GM12878 (cell line): Measurements from ENCODE around the gene PTPRF. TPM values are rescaled to one million over a fixed set of nuclear protein-coding genes. Genes with fewer than 3 reads are reported as not detected.

Experiments used
- ATAC-seq: fragments of 200-7000 bp; cut with Tn5 transposase; 3 replicates; pipeline ENCODE4 v1.9.1; 2020; ENCODE audit warnings: mild to moderate bottlenecking, moderate library complexity
- BruUV-seq: library from RNA; stranded (reverse); fragments of 400-500 nt; replicated peaks from 2 replicates; lab custom pipeline; 2021; lab: Mats Ljungman, UMichigan
- CTCF ChIA-PET: fragments of 300-600 bp; sonication (Branson Sonifier 250); formaldehyde crosslinking; extraction: SDS; loops from one replicate; lab custom pipeline; 2021; ENCODE audit warnings: inconsistent platforms; lab: Yijun Ruan, JAX
- POLR2A ChIA-PET: fragments of 350-600 bp; formaldehyde crosslinking; extraction: SDS; loops from one replicate; lab custom pipeline; 2021; ENCODE audit warnings: inconsistent platforms; lab: Charles Lee
- RAD21 ChIA-PET: fragments of 300-600 bp; sonication (Branson Sonifier 250); formaldehyde crosslinking; loops from one replicate; lab custom pipeline; 2023; ENCODE audit warnings: antibody characterized with exemption; ENCODE audit not compliant: unreplicated experiment; lab: Charles Lee
- SMC1A ChIA-PET: fragments of 300-600 bp; sonication (Branson Sonifier 250); formaldehyde crosslinking; loops from one replicate; lab custom pipeline; 2023; ENCODE audit not compliant: unreplicated experiment, uncharacterized antibody; lab: Charles Lee
- DNase-seq: peaks from one replicate; pipeline ENCODE4 v3.0.0-alpha.2; 2011; ENCODE audit warnings: low read depth, low spot score
- FAIRE-seq: peaks from 3 replicates; lab custom pipeline; 2011; peaks lifted over from hg19 to GRCh38; lab: Jason Lieb, UNC
- H2AFZ ChIP-seq: 2 replicates; pipeline ENCODE4 v1.6.0; 2011; ENCODE audit warnings: low read depth, low read length, control low read depth; ENCODE audit not compliant: control insufficient read depth
- H3K27ac ChIP-seq: 2 replicates; pipeline ENCODE4 v1.5.1; 2011; ENCODE audit warnings: control low read depth; ENCODE audit not compliant: control insufficient read depth, insufficient read depth
- H3K27me3 ChIP-seq, 2 experiments: replicated peaks in 1 of 2; 2 replicates each; pipeline versions ENCODE4 v1.6.0 to v1.6.1; 2011; ENCODE audit warnings: low read length in 1 of 2; ENCODE audit not compliant: control insufficient read depth in 2 of 2, insufficient read depth in 2 of 2
- H3K36me3 ChIP-seq, 2 experiments: 2 replicates each; pipeline ENCODE4 v1.5.1; 2011; ENCODE audit warnings: low read length in 1 of 2; ENCODE audit not compliant: control insufficient read depth in 2 of 2, insufficient read depth in 2 of 2
- H3K4me1 ChIP-seq: 2 replicates; pipeline ENCODE4 v1.6.1; 2011; ENCODE audit warnings: mild to moderate bottlenecking, low read length, moderate library complexity, mixed read lengths; ENCODE audit not compliant: control insufficient read depth, insufficient read depth
- H3K4me2 ChIP-seq: 2 replicates; pipeline ENCODE4 v1.6.0; 2011; ENCODE audit warnings: control low read depth; ENCODE audit not compliant: control insufficient read depth, insufficient read depth
- H3K4me3 ChIP-seq: fragments of 200-600 bp; sonication (generic); 2 replicates; pipeline ENCODE4 v1.5.1; 2016
- H3K79me2 ChIP-seq: 2 replicates; pipeline ENCODE4 v1.6.0; 2011; ENCODE audit warnings: low read length; ENCODE audit not compliant: control insufficient read depth, insufficient read depth
- H3K9ac ChIP-seq: 2 replicates; pipeline ENCODE4 v1.8.0; 2011; ENCODE audit warnings: low read length, control low read depth, mixed read lengths; ENCODE audit not compliant: control insufficient read depth, insufficient read depth
- H3K9me3 ChIP-seq: replicated peaks from 3 replicates; pipeline ENCODE4 v1.5.1; 2011; ENCODE audit warnings: mild to moderate bottlenecking, low read length; ENCODE audit not compliant: control insufficient read depth, insufficient read depth
- H4K20me1 ChIP-seq: 2 replicates; pipeline ENCODE4 v1.6.0; 2011; ENCODE audit not compliant: control insufficient read depth, insufficient read depth
- ASH2L ChIP-seq: fragments of 300-600, 200-600 bp; sonication (generic); IDR thresholded peaks from 2 replicates; pipeline ENCODE4 v1.6.1; 2017; ENCODE audit warnings: low read depth, mild to moderate bottlenecking, borderline replicate concordance
- ATF3 ChIP-seq: IDR thresholded peaks from 2 replicates; pipeline ENCODE4 v1.6.1; 2011; ENCODE audit warnings: low read depth, mild to moderate bottlenecking, low read length, moderate library complexity, borderline replicate concordance; ENCODE audit errors: extremely low read depth
- BMI1 ChIP-seq: fragments of 450-650 bp; IDR thresholded peaks from 2 replicates; pipeline ENCODE4 v1.6.1; 2016; ENCODE audit warnings: mild to moderate bottlenecking, moderate library complexity, borderline replicate concordance
- CHD1 ChIP-seq: IDR thresholded peaks from 2 replicates; pipeline ENCODE4 v1.6.1; 2012; ENCODE audit warnings: low read depth, low read length, improper control_type of control experiment
- EGR1 ChIP-seq, 2 experiments: IDR thresholded peaks; 1 replicate in 1 of 2; 2 replicates in 1 of 2; pipeline ENCODE4 v1.6.1; 2011 to 2012; ENCODE audit warnings: low read depth in 2 of 2, low read length in 2 of 2, borderline replicate concordance in 1 of 2, mild to moderate bottlenecking in 1 of 2, moderate library complexity in 1 of 2
- FOXM1 ChIP-seq: IDR thresholded peaks from 2 replicates; pipeline ENCODE4 v1.6.1; 2012; ENCODE audit warnings: low read depth, mild to moderate bottlenecking, inconsistent platforms, low read length, moderate library complexity
- HDAC6 ChIP-seq: fragments of 200-600 bp; sonication (generic); IDR thresholded peaks from one replicate; pipeline ENCODE4 v1.8.0; 2017; ENCODE audit warnings: antibody characterized with exemption; ENCODE audit not compliant: unreplicated experiment
- IRF5 ChIP-seq: fragments of 450-650 bp; IDR thresholded peaks from 2 replicates; pipeline ENCODE4 v1.6.1; 2017; ENCODE audit warnings: borderline replicate concordance
- KDM1A ChIP-seq: fragments of 200-600 bp; sonication (generic); IDR thresholded peaks from 2 replicates; pipeline ENCODE4 v1.6.1; 2016; ENCODE audit warnings: borderline replicate concordance
- KLF5 ChIP-seq: fragments of 450-650 bp; IDR thresholded peaks from 2 replicates; pipeline ENCODE4 v1.6.1; 2014; ENCODE audit warnings: mild to moderate bottlenecking; ENCODE audit not compliant: partially characterized antibody
- MLLT1 ChIP-seq: fragments of 450-650 bp; IDR thresholded peaks from 2 replicates; pipeline ENCODE4 v1.6.1; 2016; ENCODE audit warnings: mild to moderate bottlenecking
- NR2C1 ChIP-seq: fragments of 450-650 bp; IDR thresholded peaks from 2 replicates; pipeline ENCODE4 v1.6.1; 2017; ENCODE audit warnings: antibody characterized with exemption, mild to moderate bottlenecking, moderate library complexity
- NR2C2 ChIP-seq: IDR thresholded peaks from 2 replicates; pipeline ENCODE4 v1.6.1; 2011; ENCODE audit warnings: borderline replicate concordance, low read depth; ENCODE audit not compliant: control insufficient read depth, insufficient read length
- NRF1 ChIP-seq: conservative IDR thresholded peaks from 2 replicates; pipeline ENCODE4 v1.6.1; 2011; ENCODE audit warnings: mild to moderate bottlenecking, low read depth, low read length, improper control_type of control experiment
- RBBP5 ChIP-seq: fragments of 200-600 bp; sonication (generic); conservative IDR thresholded peaks from 2 replicates; pipeline ENCODE4 v1.6.1; 2016
- RELA ChIP-seq: fragments of 450-650 bp; IDR thresholded peaks from 2 replicates; pipeline ENCODE4 v1.8.0; 2014; ENCODE audit warnings: borderline replicate concordance; ENCODE audit not compliant: partially characterized antibody
- RELB ChIP-seq: fragments of 450-650 bp; IDR thresholded peaks from 2 replicates; pipeline ENCODE4 v1.6.1; 2017; ENCODE audit warnings: low read depth, mild to moderate bottlenecking, moderate library complexity
- SUPT20H ChIP-seq: IDR thresholded peaks from 2 replicates; pipeline ENCODE4 v1.6.1; 2011; ENCODE audit warnings: low read depth, mild to moderate bottlenecking, low read length, moderate library complexity, borderline replicate concordance; ENCODE audit not compliant: control insufficient read depth
- ZNF207 ChIP-seq: fragments of 450-650 bp; IDR thresholded peaks from 2 replicates; pipeline ENCODE4 v1.6.1; 2014; ENCODE audit warnings: antibody characterized with exemption, mild to moderate bottlenecking, borderline replicate concordance
- WGBS: methylation state at CpG from one replicate; pipeline ENCODE4 v1.1.6; 2016; ENCODE audit warnings: low lambda C conversion rate; ENCODE audit not compliant: insufficient replicate concordance, insufficient coverage; ENCODE audit errors: missing lambda C conversion rate; 5-methylcytosine and 5-hydroxymethylcytosine counted together
- in situ Hi-C: fragments of 300-500 bp; cut with MboI; formaldehyde crosslinking; loops from 9 replicates; pipeline ENCODE4 v1.14.3; 2018; ENCODE audit warnings: mixed read lengths
- intact Hi-C: fragments of 100-400 bp; cut with micrococcal nuclease; formaldehyde crosslinking; loops from one replicate; pipeline ENCODE4 v1.14.2; 2022; ENCODE audit not compliant: unreplicated experiment
- polyA plus RNA-seq, 11 experiments: library from polyadenylated mRNA; depleted of rRNA in 4 of 11; unstranded in 6 of 11; stranded (reverse) in 5 of 11; fragments of >200 nt; fragmentation: Nextera tagmentation in 4 of 11; fragmentation: Illumina TruSeq in 1 of 11; extraction: Ambion mirVana in 4 of 11; extraction: Trizol in 1 of 11; gene quantifications; 1 replicate in 1 of 11; 2 replicates in 10 of 11; pipeline versions ENCODE4 v1.2.1 to v1.2.3, GENCODE V29; 2011 to 2016; ENCODE audit warnings: inconsistent platforms in 2 of 11, missing spikeins in 2 of 11, low read depth in 1 of 11
- total RNA-seq, 4 experiments: library from RNA; depleted of rRNA in 3 of 4; stranded (reverse); fragments of >200 nt in 3 of 4; fragmentation: Illumina TruSeq in 1 of 4; extraction: Trizol in 1 of 4; gene quantifications; 2 replicates each; pipeline versions ENCODE4 v1.2.1 to v1.2.3, GENCODE V29; 2013 to 2021

Gene PTPRF
- total and polyA plus RNA-seq, 10 of the 15 experiments (the other 5 are each of a cell fraction or from before 2014, with no cell fraction given): 0.04 to 2.6 (median 0.32) TPM

- TF ChIP-seq NRF1 (no peak), KDM1A (no peak), FOXM1 (no peak), RELA (no peak)
Measured at GRCh38 chr1:43533584-43533983, 2.9 kb downstream of the PTPRF start (continued).

- no peak for ATAC-seq
- no peaks in the 10 kb centered on the region for H3K9me3 ChIP-seq
- in situ Hi-C loops: no loop called here
- H3K36me3 ChIP-seq: no peaks in the 10 kb centered on the region
- ChIA-PET SMC1A (interaction anchor here (0.7 to 2.4 kb wide), 2 partner anchors 12 to 401 kb away, joined by 4 to 7 read pairs; no protein-coding TSS in a partner anchor), POLR2A (no interaction called here), RAD21 (interaction anchor here (0.5 kb wide), 1 partner anchor 416 kb away, joined by 3 read pairs; no protein-coding TSS in a partner anchor), CTCF (interaction anchor here (1.0 to 3.4 kb wide), 2 partner anchors 401 to 502 kb away, joined by 4 to 16 read pairs; no protein-coding TSS in a partner anchor)
- no peak overlapping the region for H3K27ac ChIP-seq
- DNase-seq: no peak
- H3K79me2 ChIP-seq: no peaks in the 10 kb centered on the region
- H3K4me1 ChIP-seq: no peaks in the 10 kb centered on the region
- H3K27me3 ChIP-seq: peaks cover 7 to 11% of the 10 kb centered on the region in 2 experiments
- no TSS peak for BruUV-seq
- FAIRE-seq: no peak
- 31% methylated on average over 2 of the region's 2 CpGs for WGBS
- H4K20me1 ChIP-seq: no peaks in the 10 kb centered on the region
- H2AFZ ChIP-seq: no peak overlapping the region
- intact Hi-C loops: no loop called here
- no peak overlapping the region for H3K4me2 ChIP-seq
- H3K9ac ChIP-seq: no peak overlapping the region
- H3K4me3 ChIP-seq: no peak overlapping the region
- no peak for TF ChIP-seq IRF5
- TF ChIP-seq SUPT20H: no peak
- TF ChIP-seq BMI1: no peak
- no peak for TF ChIP-seq CHD1
- TF ChIP-seq EGR1 (IDR thresholded peaks at IDR 0.05; ENCODE audit: borderline replicate concordance in 1 of 2, low read depth in 2 of 2, low read length in 2 of 2): no peak
- no peak for TF ChIP-seq RBBP5
- no peak for TF ChIP-seq KLF5
- no peak for TF ChIP-seq MLLT1
- no peak for TF ChIP-seq NR2C2
- no peak for TF ChIP-seq ASH2L
- no peak for TF ChIP-seq RELB
- TF ChIP-seq HDAC6: no peak
- TF ChIP-seq ZNF207: no peak
- TF ChIP-seq ATF3: no peak
- TF ChIP-seq NR2C1: no peak
Measured at GRCh38 chr1:43534256-43534655, 3.6 kb downstream of the PTPRF start.
